ENCODE results near the gene ZNF506. TPM values are rescaled to one million over a fixed set of nuclear protein-coding genes. Genes with fewer than 3 reads are reported as not detected.
"Not testable (repeated sequence)": the region's sequence is repeated elsewhere in the genome, so short reads cannot be mapped to it uniquely, and the experiment has no call there.

Gene ZNF506
- total RNA-seq, 3 donors from 2014 or later = 35.2 to 57.8 (median 41.0) TPM

DNA sequence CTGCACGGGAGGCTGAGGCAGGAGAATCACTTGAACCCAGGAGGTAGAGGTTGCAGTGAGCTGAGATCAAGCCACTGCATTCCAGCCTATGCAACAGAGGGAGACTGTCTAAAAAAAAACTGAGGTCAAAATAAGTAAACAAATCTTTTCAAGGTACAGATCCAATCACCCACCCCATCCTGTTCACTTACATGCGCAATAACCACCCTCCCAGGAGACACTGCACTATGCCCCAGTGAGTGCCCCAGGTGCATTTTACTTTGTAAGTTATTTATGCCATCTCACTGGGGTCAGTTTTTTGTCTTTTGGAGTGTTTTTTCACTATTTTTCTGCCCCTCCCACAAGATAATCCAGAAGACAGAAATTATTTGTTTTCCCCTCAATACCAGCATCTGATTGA, 37.2 kb upstream of the ZNF506 start:
- no peaks in the 10 kb centered on the region for H3K27me3 ChIP-seq
- H3K9me3 ChIP-seq = no peaks in the 10 kb centered on the region
- TF ChIP-seq, protein P1, sequence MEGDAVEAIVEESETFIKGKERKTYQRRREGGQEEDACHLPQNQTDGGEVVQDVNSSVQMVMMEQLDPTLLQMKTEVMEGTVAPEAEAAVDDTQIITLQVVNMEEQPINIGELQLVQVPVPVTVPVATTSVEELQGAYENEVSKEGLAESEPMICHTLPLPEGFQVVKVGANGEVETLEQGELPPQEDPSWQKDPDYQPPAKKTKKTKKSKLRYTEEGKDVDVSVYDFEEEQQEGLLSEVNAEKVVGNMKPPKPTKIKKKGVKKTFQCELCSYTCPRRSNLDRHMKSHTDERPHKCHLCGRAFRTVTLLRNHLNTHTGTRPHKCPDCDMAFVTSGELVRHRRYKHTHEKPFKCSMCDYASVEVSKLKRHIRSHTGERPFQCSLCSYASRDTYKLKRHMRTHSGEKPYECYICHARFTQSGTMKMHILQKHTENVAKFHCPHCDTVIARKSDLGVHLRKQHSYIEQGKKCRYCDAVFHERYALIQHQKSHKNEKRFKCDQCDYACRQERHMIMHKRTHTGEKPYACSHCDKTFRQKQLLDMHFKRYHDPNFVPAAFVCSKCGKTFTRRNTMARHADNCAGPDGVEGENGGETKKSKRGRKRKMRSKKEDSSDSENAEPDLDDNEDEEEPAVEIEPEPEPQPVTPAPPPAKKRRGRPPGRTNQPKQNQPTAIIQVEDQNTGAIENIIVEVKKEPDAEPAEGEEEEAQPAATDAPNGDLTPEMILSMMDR (IDR thresholded peaks at IDR 0.05) = no peak
- TF ChIP-seq POLR2AphosphoS5 (IDR thresholded peaks at IDR 0.05) = no peak
- TF ChIP-seq POLR2A (IDR thresholded peaks at IDR 0.05) = no peak
- no peaks in the 10 kb centered on the region for H3K36me3 ChIP-seq
- no peak overlapping the region for H3K4me3 ChIP-seq
- H3K27ac ChIP-seq = no peak overlapping the region
- H3K4me1 ChIP-seq = no peaks in the 10 kb centered on the region
- DNase-seq (ENCODE audit: low spot score in 2 of 2) = no peak
- intact Hi-C loops (cut with DNase I; ENCODE audit: low total_unique reads) = no loop called here

DNA sequence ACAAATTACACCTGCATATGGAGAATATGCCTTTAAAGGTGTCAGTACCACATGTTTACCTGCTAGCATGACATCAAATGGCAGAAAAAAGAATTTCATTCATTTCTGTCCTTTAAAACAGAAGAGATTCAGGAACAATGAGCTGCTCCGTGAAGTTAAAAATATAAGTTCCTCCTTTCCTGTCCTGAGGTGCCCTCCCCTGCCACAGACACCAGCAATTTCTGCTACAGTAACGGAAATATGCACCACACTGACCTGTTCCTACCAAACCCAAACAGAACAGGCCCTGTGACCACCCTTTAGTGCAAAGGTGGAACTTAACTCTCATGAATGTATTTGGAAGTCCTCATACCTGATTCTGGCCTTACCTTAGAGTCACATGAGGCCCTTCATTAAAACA, 30.2 kb upstream of the ZNF506 start:
- intact Hi-C loops (cut with DNase I; ENCODE audit: low total_unique reads); H3K36me3 ChIP-seq; H3K4me1 ChIP-seq; H3K9me3 ChIP-seq; DNase-seq (ENCODE audit: low spot score in 2 of 2); H3K4me3 ChIP-seq; H3K27ac ChIP-seq; H3K27me3 ChIP-seq: not testable (repeated sequence)

DNA sequence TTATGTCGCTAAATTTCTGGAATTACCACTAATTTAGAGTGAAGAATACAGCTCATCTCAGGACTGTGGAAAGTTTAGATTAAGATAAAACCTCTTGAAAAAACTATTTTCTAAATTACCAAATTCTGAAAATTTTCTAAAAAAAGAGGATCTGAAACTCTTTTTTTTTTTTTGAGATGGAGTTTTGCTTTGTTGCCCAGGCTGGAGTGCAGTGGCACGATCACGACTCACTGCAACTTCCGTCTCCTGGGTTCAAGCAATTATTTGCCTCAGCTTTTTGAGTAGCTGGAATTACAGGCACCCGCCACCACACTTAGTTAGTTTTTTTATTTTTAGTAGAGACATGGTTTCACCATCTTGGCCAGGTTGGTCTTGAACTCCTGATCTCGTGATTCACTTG, 27.5 kb upstream of the ZNF506 start:
- TF ChIP-seq POLR2AphosphoS5 (IDR thresholded peaks at IDR 0.05) (no peak), POLR2A (IDR thresholded peaks at IDR 0.05) (no peak)
- TF ChIP-seq, protein P1 (IDR thresholded peaks at IDR 0.05) = no peak
- no peaks in the 10 kb centered on the region for H3K27me3 ChIP-seq
- no peaks in the 10 kb centered on the region for H3K9me3 ChIP-seq
- no peak overlapping the region for H3K27ac ChIP-seq
- no peaks in the 10 kb centered on the region for H3K4me1 ChIP-seq
- intact Hi-C loops (cut with DNase I; ENCODE audit: low total_unique reads) = no loop called here
- H3K4me3 ChIP-seq = no peak overlapping the region
- DNase-seq (ENCODE audit: low spot score in 2 of 2) = no peak
- no peaks in the 10 kb centered on the region for H3K36me3 ChIP-seq

DNA sequence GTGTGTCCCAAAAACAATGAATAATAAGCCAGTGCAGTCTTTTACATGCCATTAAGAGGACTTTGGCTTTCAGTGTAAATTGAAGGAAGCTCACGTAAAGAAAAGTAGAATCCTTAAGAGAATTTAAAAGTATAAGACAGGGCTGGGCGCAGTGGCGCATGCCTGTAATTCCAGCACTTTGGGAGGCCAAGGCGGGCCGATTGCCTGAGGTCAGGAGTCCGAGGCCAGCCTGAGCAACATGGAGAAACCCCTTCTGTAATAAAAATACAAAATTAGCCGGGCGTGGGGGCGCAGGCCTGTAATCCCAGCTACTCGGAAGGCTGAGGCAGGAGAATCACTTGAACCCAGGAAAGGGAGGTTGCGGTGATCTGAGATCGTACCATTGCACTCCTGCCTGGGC, 26.2 kb upstream of the ZNF506 start:
- Histone ChIP-seq H3K27me3 (no peaks in the 10 kb centered on the region), H3K27ac (no peak overlapping the region), H3K36me3 (no peaks in the 10 kb centered on the region), H3K9me3 (no peaks in the 10 kb centered on the region), H3K4me1 (no peaks in the 10 kb centered on the region), H3K4me3 (no peak overlapping the region)
- DNase-seq (ENCODE audit: low spot score in 2 of 2) = no peak
- TF ChIP-seq POLR2AphosphoS5 (IDR thresholded peaks at IDR 0.05) (no peak), POLR2A (IDR thresholded peaks at IDR 0.05) (no peak)
- TF ChIP-seq, protein P1 (IDR thresholded peaks at IDR 0.05) = no peak
- intact Hi-C loops (cut with DNase I; ENCODE audit: low total_unique reads) = no loop called here

DNA sequence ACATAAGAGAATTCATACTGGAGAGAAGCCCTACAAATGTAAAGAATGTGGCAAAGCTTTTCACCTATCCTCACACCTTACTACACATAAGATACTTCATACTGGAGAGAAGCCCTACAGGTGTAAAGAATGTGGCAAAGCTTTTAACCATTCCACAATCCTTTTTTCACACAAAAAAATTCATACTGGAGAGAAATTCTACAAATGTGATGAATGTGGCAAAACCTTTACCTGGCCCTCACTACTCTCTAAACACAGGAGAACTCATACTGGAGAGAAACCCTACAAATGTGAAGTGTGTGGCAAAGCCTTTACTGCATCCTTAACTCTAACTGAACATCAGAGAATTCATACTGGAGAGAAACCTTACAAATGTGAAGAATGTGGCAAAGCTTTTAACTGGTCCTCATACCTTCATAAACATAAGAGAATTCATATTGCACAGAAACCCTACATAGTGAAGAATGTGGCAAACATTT, 14.0 kb upstream of the ZNF506 start:
- Histone ChIP-seq H3K27ac (no peak overlapping the region), H3K27me3 (no peaks in the 10 kb centered on the region), H3K4me1 (no peaks in the 10 kb centered on the region), H3K9me3 (peaks cover 60 to 73% of the 10 kb centered on the region in 2 donors), H3K4me3 (no peak overlapping the region), H3K36me3 (no peaks in the 10 kb centered on the region)
- no peak for DNase-seq (ENCODE audit: low spot score in 2 of 2)
- TF ChIP-seq POLR2A (IDR thresholded peaks at IDR 0.05) = no peak
- TF ChIP-seq, protein P1 (IDR thresholded peaks at IDR 0.05) = no peak
- TF ChIP-seq POLR2AphosphoS5 (IDR thresholded peaks at IDR 0.05) = no peak
- intact Hi-C loops (cut with DNase I; ENCODE audit: low total_unique reads) = no loop called here

DNA sequence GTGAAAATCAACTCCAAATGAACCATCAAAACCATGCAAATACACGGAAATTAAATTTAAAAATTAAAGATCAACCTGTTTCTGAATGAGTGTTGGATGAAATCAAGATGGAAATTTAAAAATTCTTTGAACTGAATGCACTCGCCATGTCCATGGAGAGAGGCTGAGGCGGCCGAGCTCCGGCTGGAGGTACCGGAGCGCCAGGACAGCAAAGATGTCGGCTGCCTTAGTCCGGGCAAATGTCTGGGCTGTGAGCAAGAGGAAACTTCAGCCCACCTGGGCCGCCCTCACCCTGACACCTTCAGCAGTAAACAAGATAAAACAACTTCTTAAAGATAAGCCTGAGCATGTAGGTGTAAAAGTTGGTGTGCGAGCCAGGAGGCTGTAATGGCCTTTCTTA, 5.3 kb upstream of the ZNF506 start:
- H3K9me3 ChIP-seq = peaks cover 27 to 29% of the 10 kb centered on the region in 2 donors
- no peak for DNase-seq (ENCODE audit: low spot score in 2 of 2)

More for the DNA sequence above, 5.3 kb upstream of the ZNF506 start:
- no peaks in the 10 kb centered on the region for H3K36me3 ChIP-seq
- H3K4me3 ChIP-seq = no peak overlapping the region
- intact Hi-C loops (cut with DNase I; ENCODE audit: low total_unique reads) = no loop called here
- TF ChIP-seq POLR2A (IDR thresholded peaks at IDR 0.05) = no peak
- no peak for TF ChIP-seq POLR2AphosphoS5 (IDR thresholded peaks at IDR 0.05)
- TF ChIP-seq, protein P1 (IDR thresholded peaks at IDR 0.05) = no peak
- H3K4me1 ChIP-seq = no peaks in the 10 kb centered on the region
- no peaks in the 10 kb centered on the region for H3K27me3 ChIP-seq
- no peak overlapping the region for H3K27ac ChIP-seq

All from breast epithelium (tissue), 4 donors.